PFSK-1 (cell line): Measurements from ENCODE around the gene KLF16.

Experiments used
- POLR2AphosphoS5 ChIP-seq: IDR thresholded peaks from 2 replicates; pipeline ENCODE4 v1.6.1; 2012; ENCODE audit warnings: low read depth, mild to moderate bottlenecking, control low read depth, low read length, moderate library complexity
- SIN3A ChIP-seq: IDR thresholded peaks from 2 replicates; pipeline ENCODE4 v1.6.1; 2012; ENCODE audit warnings: mild to moderate bottlenecking, low read length, moderate library complexity, borderline replicate concordance; ENCODE audit not compliant: insufficient read depth
- TAF1 ChIP-seq: IDR thresholded peaks from 2 replicates; pipeline ENCODE4 v1.6.1; 2012; ENCODE audit warnings: low read length, control low read depth, borderline replicate concordance; ENCODE audit not compliant: insufficient read depth
- TF ChIP-seq, protein P1 (sequence below), 2 experiments: IDR thresholded peaks; 2 replicates each; pipeline versions ENCODE4 v1.6.1 to v1.8.0; 2011 to 2012; ENCODE audit warnings: low read depth in 2 of 2, low read length in 2 of 2, control low read depth in 1 of 2, inconsistent platforms in 1 of 2, mild to moderate bottlenecking in 1 of 2, moderate library complexity in 1 of 2; ENCODE audit not compliant: insufficient read depth in 1 of 2

DNA sequence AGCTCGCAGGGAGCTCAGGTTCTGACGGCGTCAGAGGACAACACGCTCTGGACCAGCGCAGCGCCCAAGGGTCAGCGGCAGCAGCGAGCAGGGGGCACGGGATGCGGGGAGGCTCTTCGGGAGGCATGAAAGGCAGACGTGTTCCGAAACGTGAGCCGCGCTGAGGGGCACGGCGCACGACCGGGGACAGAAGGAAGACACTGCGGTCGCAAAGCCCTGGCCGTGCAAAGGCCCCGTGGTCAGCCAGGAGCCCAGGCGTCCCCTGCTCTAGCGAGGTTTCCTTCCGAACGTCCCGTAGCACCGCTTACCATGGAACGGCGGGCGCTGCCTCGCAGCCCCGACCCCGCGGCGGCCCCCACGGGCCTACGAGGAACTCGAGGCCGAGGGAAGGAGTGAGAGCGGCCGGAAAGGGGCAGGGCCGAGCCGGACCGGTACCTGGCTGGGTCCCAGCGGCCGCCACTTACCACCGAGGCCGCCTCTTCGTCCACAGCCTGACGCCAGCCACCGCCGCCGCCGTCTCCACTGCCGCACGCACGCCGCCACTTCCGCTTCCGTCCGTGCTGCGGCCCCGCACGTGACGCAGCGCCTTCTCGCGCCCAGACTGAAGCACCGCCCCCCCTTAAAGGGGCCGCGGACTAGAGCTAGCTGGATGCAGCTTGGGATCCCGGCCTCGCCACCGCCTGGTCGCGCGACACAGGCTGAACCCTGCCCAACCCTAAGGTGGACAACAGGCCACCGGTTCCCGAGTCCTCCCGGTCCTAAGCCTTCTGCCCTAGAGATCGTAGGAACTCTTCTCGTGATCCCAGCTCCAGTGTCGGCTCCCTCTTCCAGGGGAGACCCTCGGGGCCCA is 12.5 kb upstream of the KLF16 start:
- TF ChIP-seq TAF1 (peak; percentile 94), POLR2AphosphoS5 (peak; percentile 97), SIN3A (peak; percentile 90; the same call in 1 of the 2 replicates)
- TF ChIP-seq, protein P1, sequence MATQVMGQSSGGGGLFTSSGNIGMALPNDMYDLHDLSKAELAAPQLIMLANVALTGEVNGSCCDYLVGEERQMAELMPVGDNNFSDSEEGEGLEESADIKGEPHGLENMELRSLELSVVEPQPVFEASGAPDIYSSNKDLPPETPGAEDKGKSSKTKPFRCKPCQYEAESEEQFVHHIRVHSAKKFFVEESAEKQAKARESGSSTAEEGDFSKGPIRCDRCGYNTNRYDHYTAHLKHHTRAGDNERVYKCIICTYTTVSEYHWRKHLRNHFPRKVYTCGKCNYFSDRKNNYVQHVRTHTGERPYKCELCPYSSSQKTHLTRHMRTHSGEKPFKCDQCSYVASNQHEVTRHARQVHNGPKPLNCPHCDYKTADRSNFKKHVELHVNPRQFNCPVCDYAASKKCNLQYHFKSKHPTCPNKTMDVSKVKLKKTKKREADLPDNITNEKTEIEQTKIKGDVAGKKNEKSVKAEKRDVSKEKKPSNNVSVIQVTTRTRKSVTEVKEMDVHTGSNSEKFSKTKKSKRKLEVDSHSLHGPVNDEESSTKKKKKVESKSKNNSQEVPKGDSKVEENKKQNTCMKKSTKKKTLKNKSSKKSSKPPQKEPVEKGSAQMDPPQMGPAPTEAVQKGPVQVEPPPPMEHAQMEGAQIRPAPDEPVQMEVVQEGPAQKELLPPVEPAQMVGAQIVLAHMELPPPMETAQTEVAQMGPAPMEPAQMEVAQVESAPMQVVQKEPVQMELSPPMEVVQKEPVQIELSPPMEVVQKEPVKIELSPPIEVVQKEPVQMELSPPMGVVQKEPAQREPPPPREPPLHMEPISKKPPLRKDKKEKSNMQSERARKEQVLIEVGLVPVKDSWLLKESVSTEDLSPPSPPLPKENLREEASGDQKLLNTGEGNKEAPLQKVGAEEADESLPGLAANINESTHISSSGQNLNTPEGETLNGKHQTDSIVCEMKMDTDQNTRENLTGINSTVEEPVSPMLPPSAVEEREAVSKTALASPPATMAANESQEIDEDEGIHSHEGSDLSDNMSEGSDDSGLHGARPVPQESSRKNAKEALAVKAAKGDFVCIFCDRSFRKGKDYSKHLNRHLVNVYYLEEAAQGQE (IDR thresholded peaks at IDR 0.05; ENCODE audit: insufficient read depth in 1 of 2, low read depth in 2 of 2, low read length in 2 of 2), result 0 out of 4 replicates have a peak, but pooled peaks of 1 of the 2 experiments have one; percentile 53
